Forelimb muscle (tissue), 1 donor: ENCODE data around the gene RHOG. TPM values are rescaled to one million over a fixed set of nuclear protein-coding genes. Genes with fewer than 3 reads are reported as not detected.
"Not testable (repeated sequence)": the region's sequence is repeated elsewhere in the genome, so short reads cannot be mapped to it uniquely, and the experiment has no call there.

ENCODE experiments used
- DNase-seq: peaks from one replicate; pipeline ENCODE4 v3.0.0-alpha.2; 2013; ENCODE audit warnings: low read depth
- polyA plus RNA-seq: library from polyadenylated mRNA; unstranded; fragments of 120-200 nt; gene quantifications from one replicate; pipeline ENCODE4 v1.2.1, GENCODE V29; 2013; ENCODE audit not compliant: insufficient read length

RHOG gene
- polyA plus RNA-seq, result 22.7 TPM

GRCh38 chr11:3840870-3841425 is at the start of gene RHOG:
RHOG (minus strand) TSS chr11:3840959; CDS start chr11:3828138, 12,821 bp downstream.
- no peak for DNase-seq

DNA sequence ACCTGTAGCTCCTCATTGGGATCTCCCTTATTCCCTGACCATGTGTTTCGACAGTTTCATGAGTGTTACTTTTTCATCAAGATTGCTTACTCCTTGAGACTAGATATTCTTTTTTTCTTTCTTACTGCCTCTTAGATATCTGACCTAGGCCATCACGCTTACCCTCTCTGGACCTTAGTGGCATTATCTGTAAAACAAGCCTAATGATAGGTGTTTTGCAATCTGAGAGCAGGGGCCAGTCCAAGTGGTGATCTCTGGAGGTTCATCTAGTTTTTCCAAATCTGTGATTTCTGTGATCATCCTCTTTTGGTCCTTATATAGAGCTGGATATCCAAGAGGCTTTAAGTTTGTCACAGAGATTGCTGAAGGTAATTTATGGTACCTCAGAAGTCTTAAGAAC is 49.3 kb upstream of the RHOG start:
- no peak for DNase-seq

GRCh38 chr11:3888876-3889275 is 48.1 kb upstream of the RHOG start:
- DNase-seq, result no peak

DNA sequence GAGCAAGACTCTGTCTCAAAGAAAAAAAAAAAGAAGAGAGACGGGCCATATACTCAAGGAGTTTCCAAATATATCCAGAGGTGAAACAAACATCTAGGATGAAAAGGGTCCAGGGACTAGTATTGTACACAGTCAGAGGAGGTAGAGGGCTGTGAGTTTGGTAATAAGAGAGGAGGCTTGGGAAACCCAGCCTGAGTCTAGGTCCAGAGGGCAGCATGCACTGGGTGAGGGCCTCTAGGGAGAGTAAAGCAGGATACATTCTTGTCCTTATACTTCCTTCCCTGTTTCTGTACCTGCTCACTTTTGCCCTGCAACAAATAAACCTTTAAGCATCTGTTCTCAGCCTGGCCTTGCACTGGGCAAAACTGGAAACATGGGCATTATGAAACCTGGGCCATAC is 46.2 kb upstream of the RHOG start:
- DNase-seq, result no peak

- DNase-seq, result no peak
These were observed 45.1 kb upstream of the RHOG start for GRCh38 chr11:3885855-3886254.

GRCh38 chr11:3882655-3883054 is 41.9 kb upstream of the RHOG start:
- no peak for DNase-seq

DNA sequence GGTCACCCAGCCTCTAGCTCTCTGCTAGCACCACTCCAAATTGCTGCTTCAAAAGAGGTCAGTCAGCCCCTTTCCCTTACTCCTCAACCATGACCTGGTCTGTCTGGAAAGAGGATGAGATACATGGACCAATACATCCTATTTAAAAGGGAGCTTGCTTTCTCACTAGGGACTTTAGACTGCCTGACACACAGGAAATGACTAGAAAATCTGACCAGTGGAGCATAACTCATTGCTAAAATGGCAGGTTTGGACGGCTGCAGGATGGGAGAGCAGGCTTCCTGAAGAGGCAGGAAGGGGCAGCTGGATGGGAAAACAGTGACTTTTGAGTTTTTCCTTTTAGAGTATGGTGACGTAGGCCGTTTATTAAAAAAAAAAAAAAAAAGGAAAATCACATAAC is 40.0 kb upstream of the RHOG start:
- DNase-seq, result no peak

GRCh38 chr11:3879967-3880542 is 39.3 kb upstream of the RHOG start:
- DNase-seq, result no peak

DNA sequence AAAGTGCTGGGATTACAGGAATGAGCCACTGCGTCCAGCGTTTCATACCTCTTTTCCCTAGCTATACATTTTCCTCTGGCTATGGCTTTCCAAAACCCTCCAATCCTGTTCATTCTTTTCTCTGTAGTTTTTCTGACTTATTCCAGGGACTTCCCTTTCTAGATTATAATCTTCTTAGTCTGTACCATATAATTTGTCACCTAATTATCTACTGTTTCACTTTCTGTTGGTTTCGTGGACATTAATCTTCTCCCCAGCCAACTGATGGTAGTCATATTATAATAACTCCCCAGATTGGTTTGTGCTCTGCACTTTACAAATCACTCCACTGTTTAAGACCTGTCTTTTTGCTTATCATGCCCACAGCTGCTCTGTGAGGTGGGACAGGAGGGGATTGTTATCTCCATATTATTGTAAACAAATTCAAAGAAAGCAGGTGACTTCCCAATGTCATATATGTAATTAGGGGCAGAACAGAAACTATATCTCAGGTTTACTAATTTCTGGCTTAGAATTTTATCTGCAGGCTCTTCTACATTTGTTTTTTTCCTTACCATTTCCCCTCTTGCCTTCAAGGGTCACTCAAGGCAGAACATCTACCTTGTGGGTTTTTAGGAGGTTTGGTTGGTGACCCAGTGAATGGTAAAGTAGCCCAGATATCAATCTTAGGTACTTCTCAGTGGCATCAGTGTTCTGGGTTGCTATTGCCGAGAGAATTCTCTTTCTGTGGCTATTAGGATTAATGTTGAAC is 38.6 kb upstream of the RHOG start:
- DNase-seq, result no peak

GRCh38 chr11:3878258-3878584 is 37.5 kb upstream of the RHOG start:
- DNase-seq, result no peak

- no peak for DNase-seq
These were observed 36.9 kb upstream of the RHOG start for GRCh38 chr11:3877364-3878257.

DNA sequence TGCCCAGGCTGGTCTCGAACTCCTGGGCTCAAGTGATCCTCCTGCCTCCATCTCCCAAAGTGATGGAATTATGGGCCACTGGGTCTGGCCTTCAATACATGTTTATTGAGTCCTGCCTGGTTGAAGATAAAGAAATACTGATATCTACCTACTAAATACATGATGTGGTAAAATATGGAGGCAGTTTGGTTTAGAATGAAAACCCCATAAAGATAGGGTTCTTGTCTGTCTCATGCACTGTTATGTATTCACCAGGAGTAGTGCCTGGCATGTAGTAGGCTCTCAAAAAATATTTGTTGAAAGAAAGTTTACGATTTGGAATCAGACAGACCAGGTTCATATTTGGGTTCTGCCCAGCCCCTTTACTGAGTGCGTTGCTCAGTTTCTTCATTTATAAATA is 35.9 kb upstream of the RHOG start:
- no peak for DNase-seq

- no peak for DNase-seq
These were observed 33.1 kb upstream of the RHOG start for GRCh38 chr11:3873712-3874349.

GRCh38 chr11:3867209-3868091 is 26.7 kb upstream of the RHOG start:
- no peak for DNase-seq

GRCh38 chr11:3866836-3867208 is 26.1 kb upstream of the RHOG start:
- DNase-seq, result no peak

- no peak for DNase-seq
These were observed 25.4 kb upstream of the RHOG start for GRCh38 chr11:3866206-3866605.

- no peak for DNase-seq
These were observed 24.8 kb upstream of the RHOG start for GRCh38 chr11:3865388-3866193.

- no peak for DNase-seq
These were observed 20.9 kb upstream of the RHOG start for GRCh38 chr11:3861683-3862082.

- DNase-seq, result not testable (repeated sequence)
These were observed 20.2 kb upstream of the RHOG start for GRCh38 chr11:3860898-3861393.

DNA sequence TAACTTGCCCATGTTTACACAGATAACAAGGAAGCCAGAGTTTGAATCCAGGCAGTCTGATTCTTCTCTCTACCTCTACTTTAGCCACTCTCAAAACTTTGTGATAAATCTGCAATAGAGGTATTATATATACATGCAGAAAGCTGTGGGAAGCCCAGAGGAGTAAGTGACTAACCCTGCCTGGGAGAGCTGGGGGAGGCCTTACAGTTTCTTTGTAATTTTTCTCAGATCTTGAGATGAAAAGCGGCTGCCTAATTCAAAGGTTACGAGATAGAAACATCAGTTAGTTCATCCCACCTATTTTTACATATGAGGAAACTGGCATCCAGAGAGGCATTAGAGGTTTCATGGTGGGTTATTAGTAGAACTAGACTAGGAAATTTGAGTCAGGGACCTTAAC is 19.6 kb upstream of the RHOG start:
- DNase-seq, result no peak
